Measurements from ENCODE around the gene TBX6. TPM values are rescaled to one million over a fixed set of nuclear protein-coding genes. Genes with fewer than 3 reads are reported as not detected.

Gene TBX6
- total RNA-seq, 4 donors from 2014 or later, result 0.29 to 0.92 (median 0.67) TPM

DNA sequence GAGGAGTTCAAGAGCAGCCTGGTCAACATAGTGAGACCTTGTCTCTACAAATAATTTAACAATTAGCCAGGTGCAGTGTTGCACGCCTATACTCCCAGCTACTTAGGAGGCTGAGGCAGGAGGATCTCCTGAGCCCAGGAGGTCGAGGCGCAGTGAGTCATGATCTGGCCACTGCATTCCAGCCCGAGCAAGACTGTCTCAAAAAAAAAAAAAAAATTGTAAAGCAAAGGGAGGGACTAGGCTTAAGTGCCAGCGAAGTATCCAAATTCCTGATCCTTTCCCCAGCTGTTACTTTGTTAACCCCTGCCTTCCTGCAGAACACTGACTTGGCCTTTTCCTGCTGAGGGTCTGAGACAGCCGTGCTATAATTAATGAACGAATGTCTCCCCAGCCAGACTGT, 18.9 kb upstream of the TBX6 start:
- no peaks in the 10 kb centered on the region for H3K27me3 ChIP-seq
- DNase-seq (no peak), ATAC-seq (no peak)
- H3K27ac ChIP-seq, result no peak overlapping the region
- no peaks in the 10 kb centered on the region for H3K4me1 ChIP-seq
- no peaks in the 10 kb centered on the region for H3K9me3 ChIP-seq
- in situ Hi-C loops (cut with MboI; ENCODE audit: low sequenced_read_pairs in 4 of 4) (loop anchor here in 1 of 4 donors (25.0 kb wide), 1 partner anchor 302 kb away; the partner anchor contains the start of gene ZNF771), intact Hi-C loops (cut with DNase I; ENCODE audit: low total_unique reads) (no loop called here)
- no peak for TF ChIP-seq POLR2A (IDR thresholded peaks at IDR 0.05)
- TF ChIP-seq, protein P1, sequence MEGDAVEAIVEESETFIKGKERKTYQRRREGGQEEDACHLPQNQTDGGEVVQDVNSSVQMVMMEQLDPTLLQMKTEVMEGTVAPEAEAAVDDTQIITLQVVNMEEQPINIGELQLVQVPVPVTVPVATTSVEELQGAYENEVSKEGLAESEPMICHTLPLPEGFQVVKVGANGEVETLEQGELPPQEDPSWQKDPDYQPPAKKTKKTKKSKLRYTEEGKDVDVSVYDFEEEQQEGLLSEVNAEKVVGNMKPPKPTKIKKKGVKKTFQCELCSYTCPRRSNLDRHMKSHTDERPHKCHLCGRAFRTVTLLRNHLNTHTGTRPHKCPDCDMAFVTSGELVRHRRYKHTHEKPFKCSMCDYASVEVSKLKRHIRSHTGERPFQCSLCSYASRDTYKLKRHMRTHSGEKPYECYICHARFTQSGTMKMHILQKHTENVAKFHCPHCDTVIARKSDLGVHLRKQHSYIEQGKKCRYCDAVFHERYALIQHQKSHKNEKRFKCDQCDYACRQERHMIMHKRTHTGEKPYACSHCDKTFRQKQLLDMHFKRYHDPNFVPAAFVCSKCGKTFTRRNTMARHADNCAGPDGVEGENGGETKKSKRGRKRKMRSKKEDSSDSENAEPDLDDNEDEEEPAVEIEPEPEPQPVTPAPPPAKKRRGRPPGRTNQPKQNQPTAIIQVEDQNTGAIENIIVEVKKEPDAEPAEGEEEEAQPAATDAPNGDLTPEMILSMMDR (IDR thresholded peaks at IDR 0.05 in 4 of 5, conservative IDR thresholded peaks at IDR 0.05 in 1 of 5), result no peak
- H3K36me3 ChIP-seq, result peaks cover 0 to 25% of the 10 kb centered on the region in 2 donors
- H3K4me3 ChIP-seq, result no peak overlapping the region

DNA sequence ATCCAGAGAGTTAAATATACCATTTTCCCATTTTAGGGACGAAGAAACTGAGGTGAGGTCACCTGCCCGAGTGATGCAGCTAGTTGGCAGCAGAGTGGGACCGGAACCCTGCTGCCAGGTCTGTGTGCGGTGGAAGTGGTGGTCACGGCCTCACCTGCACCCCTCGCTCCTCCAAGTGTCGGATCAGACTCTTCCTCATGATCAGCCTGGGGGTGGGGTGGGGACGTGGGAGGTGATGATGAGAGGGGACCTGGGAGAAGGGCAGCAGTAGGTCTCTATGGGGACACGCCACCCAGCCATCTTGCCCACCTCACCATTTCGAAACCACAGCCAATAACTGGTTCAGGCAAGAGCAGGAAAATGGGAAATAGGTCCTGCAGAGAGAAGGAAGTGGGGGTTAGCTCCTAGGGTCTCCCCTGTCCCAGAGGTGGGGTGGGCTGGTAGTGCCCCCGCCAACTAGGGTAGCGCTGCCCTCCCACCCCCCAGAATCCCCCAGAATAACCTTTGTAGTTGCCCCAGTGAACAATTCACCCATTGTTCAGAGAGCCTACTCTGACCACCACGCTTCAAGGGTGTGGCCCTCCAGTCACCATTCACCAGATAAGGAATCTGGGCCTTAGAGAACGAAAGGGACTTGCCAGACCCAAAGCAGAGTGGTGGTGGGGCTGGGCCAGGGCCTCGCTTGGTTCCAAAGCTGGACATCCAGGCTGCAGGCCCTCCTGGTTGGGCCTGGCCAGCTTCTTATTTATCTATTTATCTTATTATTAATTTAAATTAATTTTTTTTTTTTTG, 16.5 kb upstream of the TBX6 start:
- H3K4me1 ChIP-seq, result no peaks in the 10 kb centered on the region
- H3K9me3 ChIP-seq, result no peaks in the 10 kb centered on the region
- intact Hi-C loops (cut with DNase I; ENCODE audit: low total_unique reads) (no loop called here), in situ Hi-C loops (cut with MboI; ENCODE audit: low sequenced_read_pairs in 4 of 4) (loop anchor here in 2 of 4 donors (10.0 to 25.0 kb wide), 2 partner anchors 77 to 304 kb away; partner anchors contain the start of genes CORO1A (in 1 of the 2) and ZNF771 (in 1 of the 2))
- DNase-seq (no peak), ATAC-seq (no peak)
- no peak overlapping the region for H3K4me3 ChIP-seq
- peaks cover 0 to 21% of the 10 kb centered on the region in 2 donors for H3K36me3 ChIP-seq
- H3K27ac ChIP-seq, result no peak overlapping the region
- no peak for TF ChIP-seq POLR2A (IDR thresholded peaks at IDR 0.05)
- TF ChIP-seq, protein P1 (IDR thresholded peaks at IDR 0.05 in 4 of 5, conservative IDR thresholded peaks at IDR 0.05 in 1 of 5), result no peak
- H3K27me3 ChIP-seq, result no peaks in the 10 kb centered on the region

DNA sequence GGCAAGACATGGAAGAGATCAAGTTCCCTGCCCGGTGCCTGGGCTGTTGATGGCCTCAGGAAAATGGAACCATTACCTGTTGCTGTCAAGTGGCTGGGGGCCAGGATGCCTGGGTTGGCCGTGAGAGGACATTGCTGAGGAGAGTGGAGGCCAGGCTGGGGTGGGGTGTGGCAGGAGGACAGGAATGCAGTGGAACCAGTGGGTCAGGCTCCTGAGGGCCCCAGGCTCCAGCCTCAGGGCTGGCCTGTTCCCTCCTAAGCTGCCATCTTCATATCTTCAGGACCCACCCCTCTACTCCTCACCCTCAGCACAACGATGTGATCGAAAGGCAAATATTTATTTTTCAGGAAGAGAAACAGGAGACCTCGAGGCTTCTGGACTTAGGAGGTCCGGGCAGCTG, 12.8 kb upstream of the TBX6 start:
- H3K27ac ChIP-seq, result no peak overlapping the region
- TF ChIP-seq POLR2A (IDR thresholded peaks at IDR 0.05), result no peak
- TF ChIP-seq, protein P1 (IDR thresholded peaks at IDR 0.05 in 4 of 5, conservative IDR thresholded peaks at IDR 0.05 in 1 of 5), result no peak
- no peak overlapping the region for H3K4me3 ChIP-seq
- H3K27me3 ChIP-seq, result no peaks in the 10 kb centered on the region
- no peak for ATAC-seq
- H3K4me1 ChIP-seq, result no peaks in the 10 kb centered on the region
- DNase-seq, result no peak
- intact Hi-C loops (cut with DNase I; ENCODE audit: low total_unique reads) (no loop called here), in situ Hi-C loops (cut with MboI; ENCODE audit: low sequenced_read_pairs in 4 of 4) (loop anchor here in 2 of 4 donors (10.0 to 25.0 kb wide), 2 partner anchors 80 to 308 kb away; partner anchors contain the start of genes CORO1A (in 1 of the 2) and ZNF771 (in 1 of the 2))
- peaks cover 0 to 21% of the 10 kb centered on the region in 2 donors for H3K36me3 ChIP-seq
- no peaks in the 10 kb centered on the region for H3K9me3 ChIP-seq

DNA sequence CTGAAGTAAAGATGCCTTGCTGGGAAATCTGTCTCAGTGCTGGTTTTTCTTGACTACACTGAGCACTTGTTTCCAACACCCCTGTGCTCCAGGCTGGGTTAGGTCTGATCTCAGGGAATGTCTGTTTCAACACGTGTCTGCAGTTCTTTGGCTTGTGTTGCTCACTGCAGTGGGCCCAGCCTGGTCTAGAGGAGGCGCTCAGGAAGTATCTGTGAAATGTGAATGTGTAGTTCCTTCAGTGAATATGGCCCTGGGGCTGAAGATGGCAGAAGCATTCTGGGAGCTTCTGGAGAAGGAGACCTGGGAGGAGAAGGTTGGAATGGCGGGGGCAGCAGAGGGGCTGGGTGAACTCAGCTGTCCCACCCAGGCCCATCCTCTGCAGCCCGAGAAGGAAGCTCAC, 12.4 kb upstream of the TBX6 start:
- ATAC-seq, result no peak
- in situ Hi-C loops (cut with MboI; ENCODE audit: low sequenced_read_pairs in 4 of 4) (loop anchor here in 2 of 4 donors (10.0 to 25.0 kb wide), 2 partner anchors 81 to 308 kb away; partner anchors contain the start of genes CORO1A (in 1 of the 2) and ZNF771 (in 1 of the 2)), intact Hi-C loops (cut with DNase I; ENCODE audit: low total_unique reads) (no loop called here)
- no peak overlapping the region for H3K27ac ChIP-seq
- no peaks in the 10 kb centered on the region for H3K27me3 ChIP-seq
- no peak for TF ChIP-seq POLR2A (IDR thresholded peaks at IDR 0.05)
- TF ChIP-seq, protein P1 (IDR thresholded peaks at IDR 0.05 in 4 of 5, conservative IDR thresholded peaks at IDR 0.05 in 1 of 5), result no peak
- DNase-seq, result no peak
- no peaks in the 10 kb centered on the region for H3K4me1 ChIP-seq
- H3K9me3 ChIP-seq, result no peaks in the 10 kb centered on the region
- no peak overlapping the region for H3K4me3 ChIP-seq
- peaks cover 0 to 21% of the 10 kb centered on the region in 2 donors for H3K36me3 ChIP-seq
